Fibroblast of skin of left quadriceps (primary cell): Measurements from ENCODE around the gene THSD7B.
"Not testable (repeated sequence)": the region's sequence is repeated elsewhere in the genome, so short reads cannot be mapped to it uniquely, and the experiment has no call there.

Source experiments
- DNase-seq, 2 experiments: peaks; one replicate each; pipeline ENCODE4 v3.0.0-alpha.2; 2013; ENCODE audit warnings: low read depth in 2 of 2

THSD7B gene

GRCh38 chr2:137250401-137250800 is 485.1 kb downstream of the THSD7B start:
- DNase-seq = peak; percentile 24 to 26

- no peak for DNase-seq
Observed at GRCh38 chr2:137251045-137251444, 485.7 kb downstream of the THSD7B start.

GRCh38 chr2:137252934-137253333 is 487.6 kb downstream of the THSD7B start:
- DNase-seq = peak in 1 of 2 experiments; percentile 18

GRCh38 chr2:137254052-137254451 is 488.7 kb downstream of the THSD7B start:
- peak; percentile 34 to 37 for DNase-seq

- no peak for DNase-seq
Observed at GRCh38 chr2:137255345-137255744, 490.0 kb downstream of the THSD7B start.

GRCh38 chr2:137255990-137256389 is 490.6 kb downstream of the THSD7B start:
- DNase-seq = peak; percentile 23 to 29

GRCh38 chr2:137261881-137262585 is 496.7 kb downstream of the THSD7B start:
- no peak for DNase-seq

- no peak for DNase-seq
Observed at GRCh38 chr2:137262594-137262993, 497.2 kb downstream of the THSD7B start.

GRCh38 chr2:137287913-137288639 is 522.7 kb downstream of the THSD7B start:
- DNase-seq = no peak

- no peak for DNase-seq
Observed at GRCh38 chr2:137291836-137292570, 526.7 kb downstream of the THSD7B start.

- no peak for DNase-seq
Observed at GRCh38 chr2:137298377-137298776, 533.0 kb downstream of the THSD7B start.

GRCh38 chr2:137300987-137301386 is 535.6 kb downstream of the THSD7B start:
- DNase-seq = no peak

GRCh38 chr2:137302957-137303356 is 537.6 kb downstream of the THSD7B start:
- DNase-seq = no peak

- DNase-seq = no peak
Observed at GRCh38 chr2:137316075-137316474, 550.7 kb downstream of the THSD7B start.

GRCh38 chr2:137321566-137321965 is 556.2 kb downstream of the THSD7B start:
- DNase-seq = peak; percentile 8 to 10

GRCh38 chr2:137331562-137331961 is 566.2 kb downstream of the THSD7B start:
- not testable (repeated sequence) for DNase-seq

- peak in 1 of 2 experiments; percentile 7 for DNase-seq
Observed at GRCh38 chr2:137333386-137334165, 568.2 kb downstream of the THSD7B start.

- no peak for DNase-seq
Observed at GRCh38 chr2:137336067-137336466, 570.7 kb downstream of the THSD7B start.

GRCh38 chr2:137339051-137339450 is 573.7 kb downstream of the THSD7B start:
- no peak for DNase-seq

GRCh38 chr2:137345994-137346393 is 580.6 kb downstream of the THSD7B start:
- no peak for DNase-seq

- peak in 1 of 2 experiments; percentile 6 for DNase-seq
Observed at GRCh38 chr2:137348301-137348700, 583.0 kb downstream of the THSD7B start.

- DNase-seq = no peak
Observed at GRCh38 chr2:137357634-137358033, 592.3 kb downstream of the THSD7B start.
